ENCODE results near the gene AHCYL2.
A peak's percentile ranks its signal among the peaks of the same experiment; 100 is the strongest.

The AHCYL2 gene

GRCh38 chr7:129266181-129266580 lies 41.4 kb downstream of the AHCYL2 start:
- no peak for DNase-seq (ENCODE audit: low spot score)
- TF ChIP-seq CTCF (IDR thresholded peaks at IDR 0.05; ENCODE audit: borderline replicate concordance, control extremely low read depth, extremely low read depth, insufficient read depth, missing control alignments): no peak
- in situ Hi-C loops (cut with MboI; ENCODE audit: low sequenced_read_pairs, unreplicated experiment): no loop called here

- TF ChIP-seq CTCF (IDR thresholded peaks at IDR 0.05; ENCODE audit: borderline replicate concordance, control extremely low read depth, extremely low read depth, insufficient read depth, missing control alignments): no peak
- in situ Hi-C loops (cut with MboI; ENCODE audit: low sequenced_read_pairs, unreplicated experiment): no loop called here
- DNase-seq (ENCODE audit: low spot score): no peak
Observed at GRCh38 chr7:129270077-129270476, 45.2 kb downstream of the AHCYL2 start.

- DNase-seq (ENCODE audit: low spot score): peak; percentile 61
- TF ChIP-seq CTCF (IDR thresholded peaks at IDR 0.05; ENCODE audit: borderline replicate concordance, control extremely low read depth, extremely low read depth, insufficient read depth, missing control alignments): peak; percentile 50
- in situ Hi-C loops (cut with MboI; ENCODE audit: low sequenced_read_pairs, unreplicated experiment): no loop called here
Observed at GRCh38 chr7:129271500-129272355, 46.9 kb downstream of the AHCYL2 start.

GRCh38 chr7:129273936-129274335 lies 49.1 kb downstream of the AHCYL2 start:
- TF ChIP-seq CTCF (IDR thresholded peaks at IDR 0.05; ENCODE audit: borderline replicate concordance, control extremely low read depth, extremely low read depth, insufficient read depth, missing control alignments): no peak
- in situ Hi-C loops (cut with MboI; ENCODE audit: low sequenced_read_pairs, unreplicated experiment): no loop called here
- DNase-seq (ENCODE audit: low spot score): no peak

- DNase-seq (ENCODE audit: low spot score): no peak
- in situ Hi-C loops (cut with MboI; ENCODE audit: low sequenced_read_pairs, unreplicated experiment): no loop called here
- TF ChIP-seq CTCF (IDR thresholded peaks at IDR 0.05; ENCODE audit: borderline replicate concordance, control extremely low read depth, extremely low read depth, insufficient read depth, missing control alignments): no peak
Observed at GRCh38 chr7:129277629-129278028, 52.8 kb downstream of the AHCYL2 start.

- DNase-seq (ENCODE audit: low spot score): no peak
- in situ Hi-C loops (cut with MboI; ENCODE audit: low sequenced_read_pairs, unreplicated experiment): no loop called here
- no peak for TF ChIP-seq CTCF (IDR thresholded peaks at IDR 0.05; ENCODE audit: borderline replicate concordance, control extremely low read depth, extremely low read depth, insufficient read depth, missing control alignments)
Observed at GRCh38 chr7:129278688-129279087, 53.9 kb downstream of the AHCYL2 start.
